ENCODE measurements around the gene KCNJ2.

DNA sequence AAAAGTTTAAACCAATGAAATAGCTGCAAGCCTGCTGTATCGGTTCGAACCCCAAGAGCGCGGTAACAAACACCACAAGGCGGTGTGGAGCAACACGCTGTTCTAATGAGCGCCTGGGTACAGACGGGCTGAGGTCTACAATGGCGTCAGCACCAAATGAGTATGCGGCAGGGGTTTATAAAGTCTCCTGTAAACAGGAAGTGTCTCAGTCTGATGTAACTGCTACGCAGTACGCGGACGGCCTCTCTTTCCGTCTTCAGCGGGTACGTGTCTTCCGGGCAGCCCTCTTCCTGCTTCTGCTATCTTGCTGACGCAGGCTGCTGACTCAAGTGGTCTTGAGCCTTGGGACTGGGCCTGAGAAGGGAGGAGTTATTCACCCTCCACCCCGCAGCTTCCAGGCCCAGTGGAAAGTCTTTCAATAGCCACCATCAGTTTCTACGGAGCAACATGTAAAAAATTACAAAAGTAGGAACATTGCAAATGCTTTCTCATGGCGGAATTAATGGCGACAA lies 40.5 kb upstream of the KCNJ2 start:
- TF ChIP-seq, protein P1, sequence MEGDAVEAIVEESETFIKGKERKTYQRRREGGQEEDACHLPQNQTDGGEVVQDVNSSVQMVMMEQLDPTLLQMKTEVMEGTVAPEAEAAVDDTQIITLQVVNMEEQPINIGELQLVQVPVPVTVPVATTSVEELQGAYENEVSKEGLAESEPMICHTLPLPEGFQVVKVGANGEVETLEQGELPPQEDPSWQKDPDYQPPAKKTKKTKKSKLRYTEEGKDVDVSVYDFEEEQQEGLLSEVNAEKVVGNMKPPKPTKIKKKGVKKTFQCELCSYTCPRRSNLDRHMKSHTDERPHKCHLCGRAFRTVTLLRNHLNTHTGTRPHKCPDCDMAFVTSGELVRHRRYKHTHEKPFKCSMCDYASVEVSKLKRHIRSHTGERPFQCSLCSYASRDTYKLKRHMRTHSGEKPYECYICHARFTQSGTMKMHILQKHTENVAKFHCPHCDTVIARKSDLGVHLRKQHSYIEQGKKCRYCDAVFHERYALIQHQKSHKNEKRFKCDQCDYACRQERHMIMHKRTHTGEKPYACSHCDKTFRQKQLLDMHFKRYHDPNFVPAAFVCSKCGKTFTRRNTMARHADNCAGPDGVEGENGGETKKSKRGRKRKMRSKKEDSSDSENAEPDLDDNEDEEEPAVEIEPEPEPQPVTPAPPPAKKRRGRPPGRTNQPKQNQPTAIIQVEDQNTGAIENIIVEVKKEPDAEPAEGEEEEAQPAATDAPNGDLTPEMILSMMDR (IDR thresholded peaks at IDR 0.05): no peak
- no peak for TF ChIP-seq POLR2A (IDR thresholded peaks at IDR 0.05)
